B cell (primary cell): ENCODE measurements around the gene CPNE5.

Experiments
- EZH2 ChIP-seq: IDR thresholded peaks from 2 replicates; pipeline ENCODE4 v1.6.1; 2012; ENCODE audit warnings: borderline replicate concordance, low read depth, mild to moderate bottlenecking, moderate library complexity, low read length; ENCODE audit not compliant: insufficient read depth, poor library complexity, severe bottlenecking
- TF ChIP-seq, protein P1 (sequence below): fragments of 200-600 bp; IDR thresholded peaks from one replicate; pipeline ENCODE4 v1.8.0; 2022; ENCODE audit warnings: antibody characterized with exemption, mild to moderate bottlenecking

- TF ChIP-seq, protein P1, sequence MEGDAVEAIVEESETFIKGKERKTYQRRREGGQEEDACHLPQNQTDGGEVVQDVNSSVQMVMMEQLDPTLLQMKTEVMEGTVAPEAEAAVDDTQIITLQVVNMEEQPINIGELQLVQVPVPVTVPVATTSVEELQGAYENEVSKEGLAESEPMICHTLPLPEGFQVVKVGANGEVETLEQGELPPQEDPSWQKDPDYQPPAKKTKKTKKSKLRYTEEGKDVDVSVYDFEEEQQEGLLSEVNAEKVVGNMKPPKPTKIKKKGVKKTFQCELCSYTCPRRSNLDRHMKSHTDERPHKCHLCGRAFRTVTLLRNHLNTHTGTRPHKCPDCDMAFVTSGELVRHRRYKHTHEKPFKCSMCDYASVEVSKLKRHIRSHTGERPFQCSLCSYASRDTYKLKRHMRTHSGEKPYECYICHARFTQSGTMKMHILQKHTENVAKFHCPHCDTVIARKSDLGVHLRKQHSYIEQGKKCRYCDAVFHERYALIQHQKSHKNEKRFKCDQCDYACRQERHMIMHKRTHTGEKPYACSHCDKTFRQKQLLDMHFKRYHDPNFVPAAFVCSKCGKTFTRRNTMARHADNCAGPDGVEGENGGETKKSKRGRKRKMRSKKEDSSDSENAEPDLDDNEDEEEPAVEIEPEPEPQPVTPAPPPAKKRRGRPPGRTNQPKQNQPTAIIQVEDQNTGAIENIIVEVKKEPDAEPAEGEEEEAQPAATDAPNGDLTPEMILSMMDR = no peak
- no peak for TF ChIP-seq EZH2
Observed at GRCh38 chr6:36697481-36697903, 141.8 kb downstream of the CPNE5 start, which contains the start of gene RAB44.
